Stomach smooth muscle (tissue), 2 donors: Measurements from ENCODE around the gene SNX25.
"Not testable (repeated sequence)": the region's sequence is repeated elsewhere in the genome, so short reads cannot be mapped to it uniquely, and the experiment has no call there.

ENCODE experiments used
- H3K27ac ChIP-seq: one replicate; pipeline ENCODE4 v1.7.0; 2013; ENCODE audit warnings: mild to moderate bottlenecking, low read length, inconsistent platforms
- H3K27me3 ChIP-seq, 2 donors: one replicate each; pipeline ENCODE4 v1.7.0; 2013; ENCODE audit warnings: low read length in 2 of 2; ENCODE audit not compliant: insufficient read depth in 2 of 2, control insufficient read depth in 1 of 2
- H3K36me3 ChIP-seq, 2 donors: one replicate each; pipeline ENCODE4 v1.7.0; 2013; ENCODE audit warnings: low read length in 2 of 2; ENCODE audit not compliant: control insufficient read depth in 2 of 2, insufficient read depth in 2 of 2
- H3K4me1 ChIP-seq: one replicate; pipeline ENCODE4 v1.7.0; 2013; ENCODE audit warnings: low read length; ENCODE audit not compliant: control insufficient read depth, insufficient read depth
- H3K4me3 ChIP-seq, 2 donors: one replicate each; pipeline ENCODE4 v1.7.0; 2013; ENCODE audit warnings: low read length in 2 of 2
- H3K9ac ChIP-seq, 2 donors: one replicate each; pipeline ENCODE4 v1.7.0; 2013; ENCODE audit warnings: low read length in 2 of 2, mild to moderate bottlenecking in 1 of 2
- H3K9me3 ChIP-seq, 2 donors: one replicate each; pipeline ENCODE4 v1.7.0; 2013; ENCODE audit warnings: low read length in 2 of 2; ENCODE audit not compliant: control insufficient read depth in 2 of 2
- donor health status: healthy.
- donor health status: Pancreatic carcinoma.

Gene SNX25

GRCh38 chr4:185247151-185247550 is 37.8 kb downstream of the SNX25 start:
- H3K27me3 ChIP-seq: no peaks in the 10 kb centered on the region
- H3K4me3 ChIP-seq: no peak overlapping the region
- H3K9ac ChIP-seq: no peak overlapping the region
- peaks cover 2% of the 10 kb centered on the region for H3K4me1 ChIP-seq
- no peak overlapping the region for H3K27ac ChIP-seq
- H3K36me3 ChIP-seq: no peaks in the 10 kb centered on the region
- H3K9me3 ChIP-seq: no peaks in the 10 kb centered on the region

- Histone ChIP-seq H3K27ac (no peak overlapping the region), H3K36me3 (no peaks in the 10 kb centered on the region), H3K4me1 (no peaks in the 10 kb centered on the region), H3K4me3 (no peak overlapping the region), H3K27me3 (no peaks in the 10 kb centered on the region), H3K9ac (no peak overlapping the region), H3K9me3 (no peaks in the 10 kb centered on the region)
These were observed 39.1 kb downstream of the SNX25 start for GRCh38 chr4:185248393-185249039.

- Histone ChIP-seq H3K27me3 (no peaks in the 10 kb centered on the region), H3K4me1 (no peaks in the 10 kb centered on the region), H3K36me3 (no peaks in the 10 kb centered on the region), H3K9me3 (no peaks in the 10 kb centered on the region), H3K27ac (no peak overlapping the region), H3K4me3 (no peak overlapping the region), H3K9ac (no peak overlapping the region)
These were observed 39.7 kb downstream of the SNX25 start for GRCh38 chr4:185249105-185249504.

- Histone ChIP-seq H3K4me3 (no peak overlapping the region), H3K27ac (no peak overlapping the region), H3K4me1 (peaks cover 2% of the 10 kb centered on the region), H3K36me3 (no peaks in the 10 kb centered on the region), H3K27me3 (no peaks in the 10 kb centered on the region), H3K9me3 (no peaks in the 10 kb centered on the region), H3K9ac (no peak overlapping the region)
These were observed 45.0 kb downstream of the SNX25 start for GRCh38 chr4:185254434-185254833.

GRCh38 chr4:185255868-185256267 is 46.5 kb downstream of the SNX25 start:
- H3K9me3 ChIP-seq: no peaks in the 10 kb centered on the region
- H3K9ac ChIP-seq: no peak overlapping the region
- H3K27ac ChIP-seq: no peak overlapping the region
- no peak overlapping the region for H3K4me3 ChIP-seq
- peaks cover 2% of the 10 kb centered on the region for H3K4me1 ChIP-seq
- no peaks in the 10 kb centered on the region for H3K27me3 ChIP-seq
- no peaks in the 10 kb centered on the region for H3K36me3 ChIP-seq

GRCh38 chr4:185256446-185256845 is 47.0 kb downstream of the SNX25 start:
- H3K4me1 ChIP-seq: peaks cover 2% of the 10 kb centered on the region
- H3K27ac ChIP-seq: no peak overlapping the region
- no peaks in the 10 kb centered on the region for H3K27me3 ChIP-seq
- no peaks in the 10 kb centered on the region for H3K9me3 ChIP-seq
- no peak overlapping the region for H3K9ac ChIP-seq
- no peak overlapping the region for H3K4me3 ChIP-seq
- no peaks in the 10 kb centered on the region for H3K36me3 ChIP-seq

- H3K36me3 ChIP-seq: no peaks in the 10 kb centered on the region
- no peaks in the 10 kb centered on the region for H3K9me3 ChIP-seq
- H3K27ac ChIP-seq: no peak overlapping the region
- peaks cover 2% of the 10 kb centered on the region for H3K4me1 ChIP-seq
- no peaks in the 10 kb centered on the region for H3K27me3 ChIP-seq
- no peak overlapping the region for H3K9ac ChIP-seq
- no peak overlapping the region for H3K4me3 ChIP-seq
These were observed 47.7 kb downstream of the SNX25 start for GRCh38 chr4:185257086-185257485.

- H3K4me1 ChIP-seq: peaks cover 2% of the 10 kb centered on the region
- H3K27ac ChIP-seq: no peak overlapping the region
- H3K36me3 ChIP-seq: no peaks in the 10 kb centered on the region
- H3K4me3 ChIP-seq: no peak overlapping the region
- H3K9me3 ChIP-seq: no peaks in the 10 kb centered on the region
- no peak overlapping the region for H3K9ac ChIP-seq
- no peaks in the 10 kb centered on the region for H3K27me3 ChIP-seq
These were observed 48.3 kb downstream of the SNX25 start for GRCh38 chr4:185257694-185258093.

- H3K4me3 ChIP-seq, H3K9me3 ChIP-seq, H3K36me3 ChIP-seq, H3K4me1 ChIP-seq, H3K27me3 ChIP-seq, H3K27ac ChIP-seq, H3K9ac ChIP-seq: not testable (repeated sequence)
These were observed 49.3 kb downstream of the SNX25 start for GRCh38 chr4:185258741-185259140.

GRCh38 chr4:185259719-185260118 is 50.3 kb downstream of the SNX25 start:
- H3K4me1 ChIP-seq: peaks cover 2% of the 10 kb centered on the region
- no peak overlapping the region for H3K9ac ChIP-seq
- H3K36me3 ChIP-seq: no peaks in the 10 kb centered on the region
- H3K4me3 ChIP-seq: no peak overlapping the region
- no peaks in the 10 kb centered on the region for H3K9me3 ChIP-seq
- H3K27ac ChIP-seq: no peak overlapping the region
- no peaks in the 10 kb centered on the region for H3K27me3 ChIP-seq

- Histone ChIP-seq H3K27me3 (no peaks in the 10 kb centered on the region), H3K4me3 (no peak overlapping the region), H3K27ac (no peak overlapping the region), H3K4me1 (peaks cover 2% of the 10 kb centered on the region), H3K36me3 (peaks cover 0 to 3% of the 10 kb centered on the region in 2 donors), H3K9me3 (no peaks in the 10 kb centered on the region), H3K9ac (no peak overlapping the region)
These were observed 52.5 kb downstream of the SNX25 start for GRCh38 chr4:185261946-185262345.
